Esophagus muscularis mucosa (tissue), 3 donors: ENCODE results near the gene LGALS4.

ENCODE experiments used
- POLR2AphosphoS5 ChIP-seq, 2 donors: sonication (generic); formaldehyde crosslinking; IDR thresholded peaks; one replicate each; pipeline ENCODE4 v1.6.1; 2017; ENCODE audit warnings: antibody characterized with exemption in 2 of 2
- TF ChIP-seq, protein P1 (sequence below), 3 experiments: fragments of 200-600 bp in 2 of 3; fragments of 450-650 bp in 1 of 3; sonication (generic) in 2 of 3; IDR thresholded peaks; one replicate each; pipeline ENCODE4 v1.5.1; 2017 to 2019; ENCODE audit warnings: antibody characterized with exemption in 3 of 3, mild to moderate bottlenecking in 2 of 3, moderate library complexity in 1 of 3

DNA sequence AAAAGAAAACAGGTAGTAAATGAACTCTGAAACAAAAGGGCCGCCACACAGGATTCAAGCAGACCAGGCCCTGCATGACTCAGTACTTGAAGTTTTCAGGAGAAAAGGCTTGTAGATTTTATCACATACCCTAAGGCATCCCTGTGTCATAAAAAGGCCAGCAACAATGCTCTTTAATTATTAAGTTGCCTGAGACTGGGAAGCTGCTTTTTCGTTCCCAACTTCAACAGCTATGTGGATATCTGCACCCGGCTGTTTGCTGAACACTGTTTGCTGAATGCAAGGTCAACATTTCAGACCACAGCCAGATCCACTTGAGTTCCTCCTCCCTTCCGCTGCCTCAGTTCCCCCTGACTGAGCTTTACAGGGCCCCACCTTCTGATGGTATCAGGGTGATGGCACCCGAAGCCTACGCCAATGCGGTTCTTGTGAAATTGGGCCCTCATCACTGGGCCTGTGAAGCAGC, 24.9 kb upstream of the LGALS4 start:
- TF ChIP-seq, protein P1, sequence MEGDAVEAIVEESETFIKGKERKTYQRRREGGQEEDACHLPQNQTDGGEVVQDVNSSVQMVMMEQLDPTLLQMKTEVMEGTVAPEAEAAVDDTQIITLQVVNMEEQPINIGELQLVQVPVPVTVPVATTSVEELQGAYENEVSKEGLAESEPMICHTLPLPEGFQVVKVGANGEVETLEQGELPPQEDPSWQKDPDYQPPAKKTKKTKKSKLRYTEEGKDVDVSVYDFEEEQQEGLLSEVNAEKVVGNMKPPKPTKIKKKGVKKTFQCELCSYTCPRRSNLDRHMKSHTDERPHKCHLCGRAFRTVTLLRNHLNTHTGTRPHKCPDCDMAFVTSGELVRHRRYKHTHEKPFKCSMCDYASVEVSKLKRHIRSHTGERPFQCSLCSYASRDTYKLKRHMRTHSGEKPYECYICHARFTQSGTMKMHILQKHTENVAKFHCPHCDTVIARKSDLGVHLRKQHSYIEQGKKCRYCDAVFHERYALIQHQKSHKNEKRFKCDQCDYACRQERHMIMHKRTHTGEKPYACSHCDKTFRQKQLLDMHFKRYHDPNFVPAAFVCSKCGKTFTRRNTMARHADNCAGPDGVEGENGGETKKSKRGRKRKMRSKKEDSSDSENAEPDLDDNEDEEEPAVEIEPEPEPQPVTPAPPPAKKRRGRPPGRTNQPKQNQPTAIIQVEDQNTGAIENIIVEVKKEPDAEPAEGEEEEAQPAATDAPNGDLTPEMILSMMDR (IDR thresholded peaks at IDR 0.05), result no peak
- no peak for TF ChIP-seq POLR2AphosphoS5 (IDR thresholded peaks at IDR 0.05)
